ENCODE results near the gene FAM240A.
"Not testable (repeated sequence)": the region's sequence is repeated elsewhere in the genome, so short reads cannot be mapped to it uniquely, and the experiment has no call there.

The FAM240A gene

GRCh38 chr3:46612324-46612723 lies at the start of gene FAM240A:
TSS of gene FAM240A (plus strand) at chr3:46612525. CDS start at chr3:46612684, 159 bp downstream.
- no peak for DNase-seq (ENCODE audit: low spot score)

- DNase-seq (ENCODE audit: low spot score): no peak
Measured at GRCh38 chr3:46564190-46565021, 47.9 kb upstream of the FAM240A start.

GRCh38 chr3:46565077-46565476 lies 47.2 kb upstream of the FAM240A start:
- no peak for DNase-seq (ENCODE audit: low spot score)

GRCh38 chr3:46565607-46566039 lies 46.7 kb upstream of the FAM240A start:
- no peak for DNase-seq (ENCODE audit: low spot score)

- DNase-seq (ENCODE audit: low spot score): no peak
Measured at GRCh38 chr3:46566040-46566641, 46.2 kb upstream of the FAM240A start, which contains the start of gene LRRC2. TSS of gene LRRC2 (minus strand) at chr3:46566302. CDS start at chr3:46551591, 14,711 bp downstream.

GRCh38 chr3:46571684-46572083 lies 40.6 kb upstream of the FAM240A start:
- DNase-seq (ENCODE audit: low spot score): no peak

GRCh38 chr3:46573701-46574100 lies 38.6 kb upstream of the FAM240A start:
- DNase-seq (ENCODE audit: low spot score): no peak

GRCh38 chr3:46574243-46574646 lies 38.1 kb upstream of the FAM240A start:
- no peak for DNase-seq (ENCODE audit: low spot score)

GRCh38 chr3:46574881-46575576 lies 37.3 kb upstream of the FAM240A start:
- no peak for DNase-seq (ENCODE audit: low spot score)

GRCh38 chr3:46575577-46576222 lies 36.6 kb upstream of the FAM240A start:
- no peak for DNase-seq (ENCODE audit: low spot score)

- DNase-seq (ENCODE audit: low spot score): no peak
Measured at GRCh38 chr3:46576386-46576785, 35.9 kb upstream of the FAM240A start.

GRCh38 chr3:46576879-46577278 lies 35.4 kb upstream of the FAM240A start:
- DNase-seq (ENCODE audit: low spot score): no peak

- DNase-seq (ENCODE audit: low spot score): not testable (repeated sequence)
Measured at GRCh38 chr3:46577580-46578249, 34.6 kb upstream of the FAM240A start.

- peak; percentile 3 for DNase-seq (ENCODE audit: low spot score)
Measured at GRCh38 chr3:46578973-46579755, 33.2 kb upstream of the FAM240A start.

- no peak for DNase-seq (ENCODE audit: low spot score)
Measured at GRCh38 chr3:46579756-46580286, 32.5 kb upstream of the FAM240A start.

GRCh38 chr3:46580675-46581074 lies 31.6 kb upstream of the FAM240A start:
- DNase-seq (ENCODE audit: low spot score): no peak

GRCh38 chr3:46584598-46585467 lies 27.5 kb upstream of the FAM240A start:
- no peak for DNase-seq (ENCODE audit: low spot score)

GRCh38 chr3:46585799-46586693 lies 26.3 kb upstream of the FAM240A start:
- DNase-seq (ENCODE audit: low spot score): no peak
